T1000 (cell line): ENCODE results near the gene CUBN.

Experiments used
- DNase-seq: peaks from one replicate; lab custom pipeline; 2025; ENCODE audit warnings: mixed read lengths; lab: John Stamatoyannopoulos, UW

The CUBN gene

GRCh38 chr10:17068953-17069352 is 60.7 kb downstream of the CUBN start:
- no peak for DNase-seq

- DNase-seq, result no peak
These were observed 62.0 kb downstream of the CUBN start for GRCh38 chr10:17067376-17068264.

- no peak for DNase-seq
These were observed 62.8 kb downstream of the CUBN start for GRCh38 chr10:17066807-17067206.

GRCh38 chr10:17066000-17066399 is 63.6 kb downstream of the CUBN start:
- DNase-seq, result no peak

- no peak for DNase-seq
These were observed 64.3 kb downstream of the CUBN start for GRCh38 chr10:17065273-17065672.

GRCh38 chr10:17064435-17064834 is 65.2 kb downstream of the CUBN start:
- DNase-seq, result no peak

- DNase-seq, result no peak
These were observed 66.6 kb downstream of the CUBN start for GRCh38 chr10:17062955-17063484.

GRCh38 chr10:17062493-17062892 is 67.1 kb downstream of the CUBN start:
- no peak for DNase-seq

- DNase-seq, result no peak
These were observed 67.6 kb downstream of the CUBN start for GRCh38 chr10:17062009-17062408.

GRCh38 chr10:17061418-17061817 is 68.2 kb downstream of the CUBN start:
- DNase-seq, result no peak

GRCh38 chr10:17060289-17060688 is 69.3 kb downstream of the CUBN start:
- no peak for DNase-seq

GRCh38 chr10:17059197-17059688 is 70.4 kb downstream of the CUBN start:
- DNase-seq, result no peak

GRCh38 chr10:17058093-17058492 is 71.5 kb downstream of the CUBN start:
- DNase-seq, result no peak

- no peak for DNase-seq
These were observed 72.7 kb downstream of the CUBN start for GRCh38 chr10:17056781-17057428.

- no peak for DNase-seq
These were observed 76.1 kb downstream of the CUBN start for GRCh38 chr10:17053513-17053912.

GRCh38 chr10:17053061-17053460 is 76.5 kb downstream of the CUBN start:
- no peak for DNase-seq

- DNase-seq, result no peak
These were observed 77.8 kb downstream of the CUBN start for GRCh38 chr10:17051851-17052250.

- DNase-seq, result no peak
These were observed 80.4 kb downstream of the CUBN start for GRCh38 chr10:17049195-17049594.

- no peak for DNase-seq
These were observed 81.7 kb downstream of the CUBN start for GRCh38 chr10:17047908-17048307.

GRCh38 chr10:17046989-17047388 is 82.6 kb downstream of the CUBN start:
- DNase-seq, result no peak

GRCh38 chr10:17043586-17043985 is 86.0 kb downstream of the CUBN start:
- DNase-seq, result no peak

- DNase-seq, result no peak
These were observed 87.7 kb downstream of the CUBN start for GRCh38 chr10:17041626-17042520.
